GM12874 (cell line): Measurements from ENCODE around the gene NPTX1.

ENCODE experiments used
- TF ChIP-seq, protein P1 (sequence below): IDR thresholded peaks from 2 replicates; pipeline ENCODE4 v1.5.1; 2011; ENCODE audit warnings: low read depth, mild to moderate bottlenecking, control low read depth, low read length, moderate library complexity; ENCODE audit not compliant: insufficient read depth

The NPTX1 gene

GRCh38 chr17:80492343-80493136 is 16.1 kb upstream of the NPTX1 start:
- TF ChIP-seq, protein P1, sequence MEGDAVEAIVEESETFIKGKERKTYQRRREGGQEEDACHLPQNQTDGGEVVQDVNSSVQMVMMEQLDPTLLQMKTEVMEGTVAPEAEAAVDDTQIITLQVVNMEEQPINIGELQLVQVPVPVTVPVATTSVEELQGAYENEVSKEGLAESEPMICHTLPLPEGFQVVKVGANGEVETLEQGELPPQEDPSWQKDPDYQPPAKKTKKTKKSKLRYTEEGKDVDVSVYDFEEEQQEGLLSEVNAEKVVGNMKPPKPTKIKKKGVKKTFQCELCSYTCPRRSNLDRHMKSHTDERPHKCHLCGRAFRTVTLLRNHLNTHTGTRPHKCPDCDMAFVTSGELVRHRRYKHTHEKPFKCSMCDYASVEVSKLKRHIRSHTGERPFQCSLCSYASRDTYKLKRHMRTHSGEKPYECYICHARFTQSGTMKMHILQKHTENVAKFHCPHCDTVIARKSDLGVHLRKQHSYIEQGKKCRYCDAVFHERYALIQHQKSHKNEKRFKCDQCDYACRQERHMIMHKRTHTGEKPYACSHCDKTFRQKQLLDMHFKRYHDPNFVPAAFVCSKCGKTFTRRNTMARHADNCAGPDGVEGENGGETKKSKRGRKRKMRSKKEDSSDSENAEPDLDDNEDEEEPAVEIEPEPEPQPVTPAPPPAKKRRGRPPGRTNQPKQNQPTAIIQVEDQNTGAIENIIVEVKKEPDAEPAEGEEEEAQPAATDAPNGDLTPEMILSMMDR = no peak

- TF ChIP-seq, protein P1 = no peak
Observed at GRCh38 chr17:80491478-80492342, 15.3 kb upstream of the NPTX1 start.

GRCh38 chr17:80487511-80487910 is 11.1 kb upstream of the NPTX1 start:
- TF ChIP-seq, protein P1 = no peak

DNA sequence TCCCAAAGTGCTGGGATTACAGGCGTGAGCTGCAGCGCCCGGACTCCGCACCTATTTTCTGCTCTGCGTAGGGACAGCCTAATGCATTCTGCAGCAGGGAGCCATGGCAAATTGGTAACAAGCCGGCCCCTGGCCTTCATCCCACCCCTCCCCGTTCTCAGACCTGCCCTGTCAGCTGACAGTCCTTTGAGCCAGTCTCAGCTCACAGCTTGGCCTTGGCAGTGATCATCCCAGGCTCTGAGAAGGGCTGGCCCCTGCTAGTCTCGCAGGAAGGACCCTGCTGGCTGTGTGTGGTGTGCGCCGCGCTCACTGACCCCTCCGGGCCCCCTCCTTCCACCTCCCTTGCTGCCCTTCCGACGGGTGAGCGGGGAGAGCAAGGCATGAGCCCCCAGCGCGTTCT is 10.3 kb upstream of the NPTX1 start:
- TF ChIP-seq, protein P1 = no peak

GRCh38 chr17:80485846-80486245 is 9.4 kb upstream of the NPTX1 start:
- TF ChIP-seq, protein P1 = no peak

GRCh38 chr17:80482555-80483308 is 6.3 kb upstream of the NPTX1 start:
- TF ChIP-seq, protein P1 = no peak

GRCh38 chr17:80482058-80482318 is 5.6 kb upstream of the NPTX1 start:
- TF ChIP-seq, protein P1 = no peak
